Stomach (tissue), 4 donors: ENCODE measurements around the gene THSD7B.

Experiments
- CTCF ChIP-seq, 7 experiments: fragments of 450-650 bp in 4 of 7; fragments of 200-600 bp in 3 of 7; sonication (generic) in 3 of 7; IDR thresholded peaks; one replicate each; pipeline ENCODE4 v1.5.1; 2016 to 2019; ENCODE audit warnings: antibody characterized with exemption in 7 of 7, control low read depth in 2 of 7, mild to moderate bottlenecking in 1 of 7
- POLR2A ChIP-seq, 4 donors: fragments of 450-650 bp; IDR thresholded peaks; one replicate each; pipeline ENCODE4 v1.6.1; 2016; ENCODE audit warnings: antibody characterized with exemption in 4 of 4, control low read depth in 2 of 4, mild to moderate bottlenecking in 1 of 4, moderate library complexity in 1 of 4
- POLR2AphosphoS5 ChIP-seq, 3 donors: sonication (generic); formaldehyde crosslinking; IDR thresholded peaks; one replicate each; pipeline ENCODE4 v1.6.1; 2016; ENCODE audit warnings: antibody characterized with exemption in 3 of 3

DNA sequence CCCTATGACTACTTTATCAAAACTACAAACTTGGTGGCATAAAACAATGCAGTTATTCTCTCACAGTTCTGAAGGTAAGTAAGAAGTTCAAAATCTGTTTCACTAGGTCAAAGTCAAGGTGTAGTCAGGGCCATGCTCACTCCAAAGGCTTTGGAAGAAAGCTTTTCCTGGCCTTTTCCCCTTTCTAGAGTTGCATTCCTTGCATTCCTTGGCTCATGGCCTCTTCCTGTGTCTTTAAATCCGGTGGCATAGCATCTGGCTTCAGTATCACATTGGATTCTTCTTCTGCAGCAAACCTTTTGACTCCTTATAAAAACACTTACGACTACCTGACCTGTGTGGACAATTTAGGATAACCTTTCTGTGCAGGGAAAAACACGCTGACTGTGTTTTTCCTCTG lies 655.4 kb downstream of the THSD7B start:
- TF ChIP-seq POLR2AphosphoS5 (IDR thresholded peaks at IDR 0.05), result no peak
- no peak for TF ChIP-seq CTCF (IDR thresholded peaks at IDR 0.05)
- TF ChIP-seq POLR2A (IDR thresholded peaks at IDR 0.05), result no peak
